Tongue (tissue), 3 donors: ENCODE measurements around the gene YWHAE. TPM values are rescaled to one million over a fixed set of nuclear protein-coding genes. Genes with fewer than 3 reads are reported as not detected.
"Not testable (repeated sequence)": the region's sequence is repeated elsewhere in the genome, so short reads cannot be mapped to it uniquely, and the experiment has no call there.

ENCODE experiments used
- DNase-seq: peaks from one replicate; pipeline ENCODE4 v3.0.0-alpha.2; 2015
- small RNA-seq: library from RNA; depleted of rRNA; stranded (forward); fragments of <200 nt; gene quantifications from one replicate; pipeline ENCODE3, GENCODE V24; 2014; ENCODE audit warnings: low replicate concordance
- total RNA-seq: library from RNA; depleted of rRNA; stranded (reverse); fragments of >200 nt; gene quantifications from one replicate; pipeline ENCODE4 v1.2.3, GENCODE V29; 2014

YWHAE gene
- total RNA-seq, 1 donor from 2014 or later: 755 TPM

DNA sequence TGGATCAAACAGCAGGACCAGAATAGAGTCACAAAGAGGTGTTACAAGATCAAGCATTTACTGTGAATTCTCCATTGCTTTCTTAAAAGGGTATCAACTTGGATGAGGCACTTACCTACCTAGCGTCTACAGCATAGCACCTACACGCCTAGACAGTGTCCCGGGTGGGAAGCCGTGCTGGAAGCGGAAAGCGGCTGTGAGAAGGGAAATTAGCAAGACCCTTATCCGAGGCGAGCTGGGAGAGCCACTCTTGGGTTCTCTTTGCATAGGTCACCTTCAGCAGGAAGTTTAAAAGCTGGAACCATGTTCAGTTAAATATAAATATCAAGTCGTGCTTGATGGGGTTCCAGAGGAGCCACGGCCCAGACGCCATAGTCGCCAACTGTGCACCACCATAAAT lies 74.3 kb downstream of the YWHAE start:
- DNase-seq: no peak

DNA sequence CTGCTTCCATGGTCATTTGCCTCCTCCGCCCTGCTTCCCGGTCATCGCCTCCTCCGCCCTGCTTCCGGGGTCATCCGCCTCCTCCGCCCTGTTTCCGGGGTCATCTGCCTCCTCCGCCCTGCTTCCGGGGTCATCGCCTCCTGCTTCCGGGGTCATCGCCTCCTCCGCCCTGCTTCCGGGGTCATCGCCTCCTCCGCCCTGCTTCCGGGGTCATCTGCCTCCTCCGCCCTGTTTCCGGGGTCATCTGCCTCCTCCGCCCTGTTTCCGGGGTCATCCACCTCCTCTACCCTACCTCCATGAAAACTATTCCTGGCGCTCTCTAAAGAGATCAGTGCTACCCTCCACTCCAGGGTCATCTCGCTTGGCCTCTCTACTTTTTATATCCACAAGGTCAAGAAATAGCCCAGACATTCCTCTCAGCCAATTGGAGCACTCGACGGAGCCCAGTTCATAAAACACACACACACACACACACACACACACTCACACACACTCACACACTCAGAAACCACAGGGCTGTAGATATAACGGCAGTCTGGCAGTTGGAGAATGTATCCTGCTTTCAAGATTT lies 75.7 kb downstream of the YWHAE start:
- no peak for DNase-seq

DNA sequence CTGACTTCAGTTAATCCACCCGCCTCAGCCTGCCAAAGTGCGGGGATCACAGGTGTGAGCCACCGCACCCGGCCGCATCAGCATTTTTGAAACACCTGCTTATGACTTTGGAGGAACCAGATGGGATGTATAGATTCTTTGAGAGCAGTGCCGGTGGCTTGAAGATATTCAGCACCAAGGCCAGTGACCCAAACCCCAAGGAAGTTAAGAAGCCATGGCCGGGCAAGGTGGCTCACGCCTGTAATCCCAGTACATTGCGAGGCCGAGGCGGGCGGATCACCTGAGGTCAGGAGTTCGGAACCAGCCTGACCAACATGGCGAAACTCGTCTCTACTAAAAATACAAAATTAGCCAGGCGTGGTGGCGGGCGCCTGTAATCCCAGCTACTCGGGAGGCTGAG lies 76.7 kb downstream of the YWHAE start:
- DNase-seq: no peak

DNA sequence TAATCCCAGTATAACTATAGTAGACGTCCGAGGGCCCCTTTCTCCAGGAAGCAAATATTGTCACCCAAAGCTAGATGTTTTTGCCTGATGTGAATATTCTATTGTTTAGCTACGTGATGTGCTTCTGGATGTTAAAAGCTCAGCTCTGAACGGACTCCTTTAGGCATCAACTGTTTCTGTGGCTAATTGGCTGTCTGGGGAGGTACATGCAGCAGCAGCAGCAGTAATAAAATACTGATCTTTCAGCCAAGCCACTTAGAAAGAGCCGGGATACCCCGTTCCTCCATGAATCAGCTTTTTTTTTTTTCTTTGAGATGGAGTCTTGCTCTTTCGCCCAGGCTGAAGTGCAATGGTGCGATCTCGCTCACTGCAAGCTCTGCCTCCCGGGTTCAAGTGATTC lies 77.5 kb downstream of the YWHAE start:
- no peak for DNase-seq

DNA sequence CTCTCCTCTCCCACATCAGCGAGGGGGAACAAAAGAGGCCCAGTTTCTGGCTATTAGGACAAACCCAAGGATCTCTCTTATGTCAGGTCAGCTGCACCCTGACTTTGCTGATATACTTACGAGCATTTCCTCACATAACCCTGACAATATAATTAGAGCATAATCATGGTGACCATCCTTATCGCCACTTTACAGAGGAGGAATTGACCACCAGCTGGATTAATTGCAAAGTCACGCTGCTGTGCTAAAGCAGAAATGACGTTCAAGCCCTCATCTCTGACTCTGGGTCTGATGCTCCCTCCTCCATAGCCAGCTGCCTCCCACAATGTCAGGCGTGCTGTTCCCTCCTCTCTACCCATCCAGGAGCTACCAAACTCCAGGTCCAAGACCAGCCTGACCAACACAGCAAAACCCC lies 78.0 kb downstream of the YWHAE start:
- no peak for DNase-seq

DNA sequence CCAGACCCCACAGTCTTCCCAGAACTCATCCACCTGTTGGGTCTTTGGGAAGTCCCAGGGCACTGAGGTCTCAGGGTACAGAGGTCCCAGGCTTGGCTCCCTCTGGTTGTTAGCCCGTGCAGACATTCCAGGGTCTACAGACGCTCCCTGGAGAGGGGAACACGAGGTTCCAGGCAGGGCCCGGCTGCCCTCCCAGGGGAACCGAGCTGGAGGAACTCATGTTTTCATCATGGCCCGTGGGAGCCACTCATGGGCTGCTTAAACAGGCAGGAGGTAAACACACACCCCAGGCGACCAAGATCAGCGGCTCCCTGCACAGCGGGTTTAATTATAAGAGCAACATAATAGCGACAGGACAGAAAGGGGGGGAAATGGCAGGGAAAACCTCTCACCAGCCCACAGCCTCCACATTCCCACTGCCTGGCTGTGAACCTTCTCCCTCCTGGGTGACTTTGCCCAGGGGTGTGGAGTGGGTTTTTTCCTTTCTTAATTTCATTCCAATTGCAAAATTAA lies 84.1 kb downstream of the YWHAE start:
- DNase-seq: no peak

DNA sequence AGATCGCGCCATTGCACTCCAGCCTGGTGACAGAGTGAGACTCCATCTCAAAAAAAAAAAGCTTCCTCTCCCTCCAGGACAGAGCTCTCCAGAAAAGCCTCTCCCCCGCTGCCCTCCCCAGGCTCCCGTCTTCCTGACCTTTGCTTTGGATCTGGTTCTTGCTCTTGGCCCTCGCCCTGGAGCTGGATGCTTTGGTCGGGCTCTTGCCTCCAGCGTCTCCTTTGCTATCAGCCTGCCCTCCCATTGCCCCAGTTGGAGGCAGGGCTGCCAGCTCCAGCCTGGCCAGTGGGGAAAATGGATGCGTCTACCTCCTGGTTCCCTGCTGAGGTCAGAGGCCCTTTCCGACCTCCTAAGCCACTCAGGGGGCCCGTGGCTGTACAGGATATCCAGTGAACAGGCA lies 84.6 kb downstream of the YWHAE start:
- no peak for DNase-seq

DNA sequence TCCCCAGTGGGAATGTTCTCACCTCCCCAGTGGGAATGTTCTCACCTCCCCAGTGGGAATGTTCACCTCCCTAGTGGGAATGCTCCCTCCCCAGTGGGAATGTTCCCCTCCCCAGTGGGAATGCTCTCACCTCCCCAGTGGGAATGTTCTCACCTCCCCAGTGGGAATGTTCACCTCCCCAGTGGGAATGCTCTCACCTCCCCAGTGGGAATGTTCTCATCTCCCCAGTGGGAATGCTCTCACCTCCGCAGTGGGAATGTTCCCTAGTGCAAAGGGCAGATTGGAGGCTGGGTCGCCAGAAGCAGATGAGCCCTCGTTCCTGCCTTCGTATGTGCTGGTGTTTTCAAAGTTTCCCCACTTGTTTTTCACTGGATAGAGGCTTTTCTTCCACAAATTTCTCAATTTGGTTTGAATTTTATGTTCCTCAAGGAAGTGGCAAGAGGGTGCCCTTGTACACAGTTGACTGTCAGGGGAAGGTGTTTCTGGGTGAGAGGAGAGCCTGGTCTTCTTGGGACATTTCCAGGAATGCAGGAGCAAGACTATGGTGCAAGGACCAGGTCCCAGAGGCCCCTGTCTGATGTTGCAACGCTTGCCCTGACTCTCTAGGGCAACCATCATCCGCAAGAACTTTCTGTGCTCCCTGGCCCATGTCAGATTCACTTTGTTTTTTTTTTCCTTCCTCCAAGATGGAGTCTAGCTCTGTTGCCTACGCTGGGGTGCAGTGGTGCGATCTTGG lies 86.6 kb downstream of the YWHAE start:
- DNase-seq: no peak

DNA sequence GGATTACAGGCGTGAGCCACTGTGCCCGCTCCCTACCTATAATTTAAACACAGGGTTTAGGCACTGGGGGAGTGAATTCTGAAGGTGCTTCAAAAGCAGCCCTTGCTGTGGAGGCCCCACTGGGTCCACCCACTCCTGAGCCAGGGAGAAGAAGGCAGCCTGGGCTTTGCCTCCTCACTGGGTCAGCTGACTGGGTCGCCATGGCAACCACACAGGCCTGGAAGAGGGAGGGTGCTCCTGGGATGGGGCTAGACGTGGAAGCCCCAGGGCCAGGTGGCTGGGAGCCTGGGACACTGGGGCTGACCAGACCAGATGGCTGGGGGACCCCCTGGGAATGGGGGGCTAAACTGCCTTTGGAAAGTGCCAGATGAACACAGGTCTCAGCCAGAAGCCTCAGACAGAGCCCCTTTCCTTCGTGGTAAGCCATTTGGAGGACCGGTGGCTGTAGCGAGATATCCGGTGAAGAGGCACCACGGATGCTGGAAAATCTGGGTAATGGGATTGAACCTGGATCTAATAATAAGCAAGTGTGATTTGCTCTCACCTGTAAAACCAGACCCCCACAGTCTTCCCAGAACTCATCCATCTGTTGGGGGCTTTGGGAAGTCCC lies 87.7 kb downstream of the YWHAE start:
- DNase-seq: no peak

DNA sequence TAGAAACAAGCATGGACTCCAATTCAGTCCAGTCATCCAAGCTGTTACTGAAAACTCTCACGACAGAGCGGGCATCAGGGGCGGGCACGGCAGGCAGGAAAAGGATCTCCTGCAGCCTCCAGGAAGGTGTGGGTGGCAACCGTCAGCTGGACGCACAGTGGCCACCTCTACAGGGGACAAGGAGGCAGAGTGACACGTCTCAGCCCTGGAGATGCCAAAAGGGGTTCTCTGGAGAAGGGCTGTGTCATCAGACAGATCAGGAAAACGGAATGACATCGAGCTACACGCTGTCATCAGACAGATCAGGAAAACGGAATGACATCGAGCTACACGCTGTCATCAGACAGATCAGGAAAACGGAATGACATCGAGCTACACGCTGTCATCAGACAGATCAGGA lies 92.2 kb downstream of the YWHAE start:
- not testable (repeated sequence) for DNase-seq

DNA sequence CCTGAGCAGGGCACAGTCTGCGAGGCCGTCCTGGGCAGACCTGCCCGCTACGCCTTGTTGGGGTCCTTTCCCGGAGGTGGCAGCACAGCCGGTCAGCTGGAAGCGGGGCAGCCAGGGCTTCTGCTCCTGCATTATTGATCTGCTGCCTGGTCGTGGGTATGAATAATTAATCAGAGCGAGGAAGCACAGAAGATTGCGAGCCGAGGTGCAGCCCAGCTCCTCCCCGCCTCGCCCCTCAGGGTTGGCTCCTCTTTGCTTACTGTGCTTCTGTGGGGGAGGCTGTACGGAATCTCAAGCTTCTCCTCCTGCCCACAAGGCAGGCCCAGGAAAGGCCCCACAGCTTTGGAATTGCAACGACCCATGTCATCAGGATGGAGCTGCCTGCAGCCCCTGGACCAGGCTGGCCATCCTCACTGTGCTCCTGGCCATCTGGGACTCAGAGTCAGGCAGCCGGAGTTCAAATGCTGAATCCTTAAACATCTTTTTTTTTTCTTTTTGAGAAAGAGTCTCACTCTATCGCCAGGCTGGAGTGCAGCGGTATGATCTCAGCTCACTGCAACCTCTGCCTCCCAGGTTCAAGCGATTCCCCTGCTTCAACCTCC lies 95.0 kb downstream of the YWHAE start:
- DNase-seq: no peak

DNA sequence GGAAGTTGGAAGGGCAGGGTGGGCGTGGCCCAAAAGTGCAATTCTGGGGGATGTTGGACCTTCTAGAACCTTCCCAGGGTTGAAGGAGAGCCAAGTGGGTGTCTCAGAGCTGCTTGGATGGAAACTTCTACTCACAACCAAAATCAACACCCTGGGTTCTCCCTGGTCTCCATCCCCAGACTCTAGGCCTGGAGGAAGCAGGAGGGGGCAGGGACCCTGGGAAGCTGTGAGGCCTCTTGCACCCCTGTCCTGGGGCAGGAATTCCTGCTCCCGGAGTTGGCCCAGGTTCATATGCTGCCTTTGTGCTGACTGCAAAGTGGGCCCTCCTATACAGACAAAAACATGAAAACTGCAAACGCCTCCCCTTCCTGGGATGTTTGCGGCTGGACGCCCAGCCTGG lies 95.5 kb downstream of the YWHAE start:
- no peak for DNase-seq

DNA sequence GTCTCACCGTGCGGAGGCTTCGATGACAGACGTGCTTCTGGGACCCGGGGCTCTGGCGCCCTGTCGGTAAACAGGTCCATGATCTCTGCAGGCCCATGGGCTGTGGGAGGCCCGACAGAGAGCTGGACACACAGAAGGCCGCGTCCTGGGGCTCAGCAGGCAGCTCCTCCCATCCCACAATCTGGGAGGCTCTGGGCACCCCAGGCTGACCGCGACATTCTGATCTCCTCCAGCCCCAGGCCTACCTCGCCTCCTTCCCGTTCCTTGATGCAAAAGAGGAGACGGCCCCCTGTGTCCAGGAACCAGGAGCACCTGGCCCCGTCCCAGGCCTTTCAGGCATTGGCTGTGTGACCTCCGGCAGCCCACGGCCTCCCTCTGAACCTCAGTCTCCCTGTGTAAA lies 97.3 kb downstream of the YWHAE start:
- DNase-seq: no peak

DNA sequence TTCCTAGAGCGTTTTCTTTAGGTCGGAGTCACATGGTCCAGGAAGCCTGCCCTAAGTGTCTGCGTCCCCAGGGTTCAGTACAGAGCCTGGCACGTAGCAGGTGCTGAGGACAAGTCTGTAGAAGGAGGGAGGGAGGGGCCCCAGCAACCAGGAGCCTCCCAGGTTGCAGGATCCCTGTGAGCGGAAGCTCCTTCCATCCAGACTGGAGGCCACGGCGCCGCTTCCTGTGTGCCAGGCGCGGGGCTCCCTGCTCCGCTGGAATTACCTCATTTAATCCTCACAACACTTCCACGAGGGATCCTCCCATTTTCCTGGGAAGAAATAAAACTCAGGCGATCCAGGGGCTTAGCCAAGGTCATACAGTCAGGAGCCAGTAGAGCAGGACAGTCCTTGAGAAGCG lies 98.5 kb downstream of the YWHAE start:
- DNase-seq: no peak

DNA sequence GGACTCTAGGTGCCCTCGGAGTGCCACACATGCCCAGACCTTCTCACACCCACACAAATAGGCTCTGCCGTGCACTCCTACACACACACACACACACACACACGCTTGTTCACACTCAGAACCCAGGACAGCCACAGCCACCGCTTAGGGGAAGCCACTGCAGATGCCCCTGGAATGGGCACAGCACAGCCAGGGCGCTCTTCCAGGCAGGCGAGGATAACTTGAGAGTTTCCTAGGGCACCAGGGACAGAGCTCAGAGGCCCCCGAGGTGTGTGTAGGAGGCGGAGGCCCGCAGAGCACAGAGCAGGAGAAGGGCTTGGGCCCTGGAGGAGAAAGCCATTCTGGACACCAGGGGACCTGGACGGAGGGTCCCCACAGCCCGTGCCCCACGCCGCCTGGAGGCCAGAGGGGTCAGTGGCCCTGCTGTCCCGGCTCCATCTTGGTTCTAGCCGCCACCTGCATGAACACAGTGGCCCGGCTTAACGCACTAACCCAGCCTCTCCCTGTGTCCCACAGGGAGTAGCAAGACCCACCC lies 99.6 kb downstream of the YWHAE start:
- no peak for DNase-seq

DNA sequence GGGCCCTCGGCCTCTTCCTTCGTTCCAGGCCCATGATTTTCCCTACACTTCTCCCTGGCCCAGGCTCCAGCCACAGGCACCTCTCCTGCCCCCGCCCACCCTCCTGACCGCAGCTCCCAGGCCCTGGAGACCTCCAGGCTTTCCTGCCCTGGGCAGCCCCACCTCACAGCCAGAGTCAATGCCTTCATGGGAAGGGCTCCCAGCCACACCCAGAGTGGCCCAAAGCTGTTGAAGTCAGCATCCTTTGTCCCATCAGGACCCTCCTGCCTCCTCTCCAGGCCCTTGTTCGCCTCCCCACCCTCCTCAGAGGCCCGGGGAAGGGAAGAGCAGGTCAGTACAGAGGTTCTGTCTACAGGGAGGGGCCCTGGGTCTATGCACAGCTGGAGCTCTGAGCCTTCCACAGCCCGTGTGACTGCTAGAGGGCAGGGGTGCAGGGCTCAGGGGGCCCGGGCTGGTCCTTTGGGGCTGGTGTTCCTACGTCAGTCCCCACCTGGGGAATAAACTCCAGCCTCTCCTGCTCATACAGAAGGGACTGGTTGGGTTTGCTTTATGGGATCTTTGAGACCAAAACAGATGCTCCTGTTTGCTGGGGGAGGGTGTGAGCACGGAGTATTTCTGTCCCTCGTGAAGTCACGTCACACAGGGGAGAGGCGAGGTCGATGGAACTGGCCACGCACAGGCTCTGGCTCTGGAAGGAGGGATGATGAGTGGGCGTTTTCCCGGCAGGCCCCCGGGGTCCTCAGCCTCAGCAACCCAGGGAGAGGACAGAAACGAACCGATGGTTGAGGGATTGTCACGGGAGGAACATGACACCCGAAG lies 100.3 kb downstream of the YWHAE start:
- no peak for DNase-seq

DNA sequence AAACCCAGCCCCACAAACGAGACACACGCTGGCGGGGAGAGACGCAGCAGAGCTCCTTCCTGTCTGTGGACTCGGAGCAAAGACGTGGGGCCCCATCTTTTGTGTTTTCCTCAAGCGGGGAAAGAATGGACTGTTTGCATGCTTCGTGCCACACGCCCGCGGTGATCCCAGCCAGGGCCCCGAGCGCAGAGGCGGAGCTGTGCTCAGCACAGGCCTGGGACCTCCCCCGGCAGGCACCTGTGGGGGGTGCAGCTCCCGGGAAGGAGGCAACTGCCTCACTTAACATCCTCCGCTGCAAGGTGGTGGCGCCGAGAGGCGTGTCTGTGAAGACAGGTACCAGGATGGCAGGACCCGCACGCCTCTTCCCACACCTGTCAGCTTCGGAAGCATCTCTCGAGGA lies 101.4 kb downstream of the YWHAE start:
- DNase-seq: peak; percentile 27

Small RNA genes lying within 50 kb of the gene (small RNA-seq; reads per million reads assigned to genes)
- gene AC032044.2: not detected

Other genes with a start within 250 kb of the YWHAE start
- gene ABR, start 220.2 kb downstream of the YWHAE start, total RNA-seq: 56.1 TPM
- gene BHLHA9, start 129.8 kb downstream of the YWHAE start, total RNA-seq: not detected
- not detected for gene TRARG1, start 120.6 kb downstream of the YWHAE start, total RNA-seq
- 75.4 TPM for gene CRK, start 56.0 kb upstream of the YWHAE start, total RNA-seq
- 120 TPM for gene MYO1C, start 92.5 kb upstream of the YWHAE start, total RNA-seq
- 50.7 TPM for gene INPP5K, start 116.4 kb upstream of the YWHAE start, total RNA-seq
- gene PITPNA, start 162.6 kb upstream of the YWHAE start, total RNA-seq: 28.3 TPM
- gene SLC43A2, start 228.6 kb upstream of the YWHAE start, total RNA-seq: 9.2 TPM
- gene SCARF1, start 245.5 kb upstream of the YWHAE start, total RNA-seq: 17.1 TPM
- 18.2 TPM for gene RILP, start 249.6 kb upstream of the YWHAE start, total RNA-seq